Lung microvascular endothelial cell (primary cell): Measurements from ENCODE around the gene OR6J1. TPM values are rescaled to one million over a fixed set of nuclear protein-coding genes. Genes with fewer than 3 reads are reported as not detected.
"Not testable (repeated sequence)": the region's sequence is repeated elsewhere in the genome, so short reads cannot be mapped to it uniquely, and the experiment has no call there.

ENCODE experiments used
- DNase-seq, 2 donors: peaks; one replicate each; pipeline versions ENCODE4 v3.0.0 to v3.0.0-alpha.2; 2010; ENCODE audit warnings: low read depth in 2 of 2
- total RNA-seq: library from RNA; depleted of rRNA; stranded (reverse); fragments of >200 nt; gene quantifications from 2 replicates; pipeline ENCODE4 v1.2.1, GENCODE V29; 2014

The OR6J1 gene
- total RNA-seq, 1 donor from 2014 or later, result not detected

DNA sequence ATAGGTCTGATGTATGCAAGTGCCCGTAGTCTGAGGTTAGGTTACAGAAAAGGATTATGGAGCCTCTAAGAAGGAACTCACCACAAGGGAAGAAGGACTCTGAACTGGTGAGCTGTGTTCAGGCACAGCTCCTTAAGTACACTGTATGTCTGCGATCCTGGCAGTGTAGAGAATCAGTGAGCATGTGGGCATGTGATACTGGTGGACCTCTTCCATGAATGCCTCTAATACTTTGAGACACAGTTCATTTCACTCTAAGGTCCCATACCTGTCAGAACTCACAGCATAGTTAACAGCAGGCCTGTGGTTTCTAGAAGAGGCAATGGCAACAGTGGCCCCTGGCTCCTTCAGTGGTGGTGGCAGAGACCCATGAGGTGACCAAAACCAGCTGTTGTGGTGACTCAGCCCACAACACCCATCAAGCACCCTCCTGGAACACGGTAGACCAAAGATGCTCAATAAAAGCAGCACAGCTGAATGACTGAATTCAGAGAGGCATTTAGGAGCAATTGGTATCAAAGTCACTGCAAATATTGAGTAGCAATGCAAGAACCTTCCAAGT lies 6.9 kb upstream of the OR6J1 start:
- no peak for DNase-seq

DNA sequence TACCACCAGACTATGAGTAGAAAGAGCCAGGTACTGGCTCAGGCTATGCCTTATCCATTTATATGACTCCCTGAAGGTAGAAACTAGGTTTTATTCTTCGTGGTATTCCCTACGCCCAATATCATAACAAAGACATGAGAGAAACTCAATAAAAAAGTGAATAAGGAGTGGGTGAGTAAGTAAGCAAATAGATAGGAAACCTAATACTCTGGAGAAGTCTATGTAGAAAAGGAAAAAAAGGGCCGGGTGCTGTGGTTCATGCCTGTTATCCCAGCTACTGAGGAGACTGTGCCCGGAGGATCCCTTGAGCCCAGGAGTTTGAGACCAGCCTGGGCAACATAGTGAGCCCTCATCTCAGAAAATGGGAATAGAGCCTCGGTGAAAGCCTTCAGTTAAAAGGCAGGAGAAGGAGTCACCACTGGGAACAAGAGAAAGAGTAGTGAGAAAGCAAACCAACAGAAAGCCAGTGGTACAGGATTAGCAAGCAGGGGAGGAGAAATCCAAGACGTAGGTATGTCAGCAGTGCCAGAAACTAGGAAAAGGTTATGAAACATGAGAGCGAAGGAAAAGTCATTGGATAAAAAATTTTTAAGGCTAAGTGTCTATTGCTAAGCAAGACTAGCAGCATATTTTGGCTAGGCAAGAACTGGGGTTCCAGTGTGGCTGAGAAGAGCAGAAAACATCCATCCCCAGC lies 6.0 kb upstream of the OR6J1 start:
- DNase-seq, result no peak

DNA sequence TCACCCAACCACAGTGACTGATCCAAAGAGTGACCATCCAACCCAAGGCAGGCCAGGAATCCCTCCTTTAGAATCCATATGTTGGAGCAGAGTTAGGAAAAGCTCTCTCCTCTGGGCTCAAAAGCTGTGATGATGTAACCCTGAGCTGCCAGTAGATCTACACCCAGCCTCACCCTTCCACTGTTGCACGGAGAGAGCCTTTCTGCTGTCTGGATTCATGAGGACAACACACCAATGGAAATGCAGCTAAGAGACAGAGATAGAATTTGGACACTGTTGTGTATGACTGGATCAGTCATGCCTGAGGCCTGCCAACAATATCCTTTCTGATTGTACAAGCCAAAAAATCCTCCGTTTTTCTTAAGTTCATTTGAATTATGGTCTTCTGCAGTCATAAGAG lies 4.4 kb upstream of the OR6J1 start:
- no peak for DNase-seq

DNA sequence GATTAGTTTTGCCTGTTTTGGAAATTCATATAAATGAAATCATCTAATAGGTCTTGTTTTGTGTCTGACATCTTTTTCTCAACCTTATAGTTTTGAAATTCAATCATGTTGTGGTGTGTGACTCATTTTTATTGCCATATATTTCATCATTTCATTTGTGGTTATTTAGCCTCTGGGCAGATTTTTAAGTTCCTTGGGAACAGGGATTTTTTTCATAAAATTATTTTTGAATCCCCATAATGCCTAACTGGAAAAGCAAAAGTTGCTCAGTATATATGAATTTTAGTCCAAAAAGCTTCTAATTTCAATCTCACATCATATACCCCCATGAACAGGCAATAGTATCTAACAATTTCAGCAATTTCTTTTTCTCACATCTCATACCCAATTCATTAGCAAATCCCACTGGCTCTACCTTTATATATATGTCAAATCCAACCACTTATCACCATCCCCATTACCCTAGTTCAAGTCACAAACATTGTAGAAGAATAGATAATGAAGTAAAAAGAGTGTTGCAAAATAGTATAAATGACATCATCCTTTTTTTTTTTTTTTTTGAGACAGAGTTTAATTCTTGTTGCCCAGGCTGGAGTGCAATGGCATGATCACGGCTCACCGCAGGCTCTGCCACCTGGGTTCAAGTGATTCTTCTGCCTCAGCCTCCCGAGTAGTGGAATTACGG lies 2.6 kb upstream of the OR6J1 start:
- no peak for DNase-seq

DNA sequence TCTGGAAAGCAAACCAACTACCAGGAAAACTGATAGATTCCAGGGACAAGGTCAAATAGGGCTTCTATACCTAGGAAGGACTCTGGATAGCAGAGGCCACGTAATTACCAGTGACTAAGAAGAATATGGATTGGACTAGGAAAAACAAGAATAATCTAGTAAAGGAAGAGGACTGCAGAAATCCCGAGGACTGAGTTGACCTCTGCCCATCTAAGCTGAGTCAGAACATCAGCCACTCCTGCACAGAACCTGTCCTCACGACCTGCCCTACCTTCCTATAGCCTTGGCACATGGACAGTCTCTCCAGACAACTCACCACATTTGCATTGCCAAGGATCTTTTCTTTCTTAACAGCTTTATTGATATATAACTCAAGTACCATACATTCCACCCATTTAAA lies 2.3 kb downstream of the OR6J1 start:
- DNase-seq, result no peak

DNA sequence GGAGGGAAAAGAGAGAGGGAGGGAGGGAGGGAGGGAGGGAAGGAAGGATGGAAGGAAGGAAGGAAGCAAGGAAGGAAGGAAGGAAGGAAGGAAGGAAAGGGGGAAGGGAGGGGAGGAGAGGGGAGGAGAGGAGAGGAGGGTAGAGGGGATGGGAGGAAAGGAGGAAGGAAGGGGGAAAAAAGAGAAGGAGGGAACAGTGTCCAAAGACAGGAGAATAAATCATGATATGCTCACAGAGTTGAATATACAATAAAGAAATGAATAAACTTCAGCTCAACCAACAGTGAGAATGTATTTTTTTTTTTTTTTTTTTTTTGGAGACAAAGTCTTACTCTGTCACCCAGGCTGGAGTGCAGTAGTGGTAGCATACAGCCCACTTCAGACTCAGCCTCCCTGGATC lies 4.0 kb downstream of the OR6J1 start:
- DNase-seq, result no peak

DNA sequence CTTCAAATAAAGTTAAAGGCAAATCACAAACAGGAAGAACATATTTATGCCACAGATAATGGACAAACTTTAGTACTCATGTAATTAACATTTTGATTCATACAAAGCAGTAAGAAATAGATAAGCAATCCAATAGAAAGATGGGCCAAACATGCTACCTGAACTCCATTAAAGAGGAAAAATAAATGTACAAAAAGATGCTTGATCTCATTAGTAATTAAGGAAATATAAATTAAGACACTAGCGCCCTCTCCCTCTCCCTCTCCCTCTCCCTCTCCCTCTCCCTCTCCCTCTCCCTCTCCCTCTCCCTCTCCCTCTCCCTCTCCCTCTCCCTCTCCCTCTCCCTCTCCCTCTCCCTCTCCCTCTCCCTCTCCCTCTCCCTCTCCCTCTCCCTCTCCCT lies 8.2 kb downstream of the OR6J1 start:
- not testable (repeated sequence) for DNase-seq

DNA sequence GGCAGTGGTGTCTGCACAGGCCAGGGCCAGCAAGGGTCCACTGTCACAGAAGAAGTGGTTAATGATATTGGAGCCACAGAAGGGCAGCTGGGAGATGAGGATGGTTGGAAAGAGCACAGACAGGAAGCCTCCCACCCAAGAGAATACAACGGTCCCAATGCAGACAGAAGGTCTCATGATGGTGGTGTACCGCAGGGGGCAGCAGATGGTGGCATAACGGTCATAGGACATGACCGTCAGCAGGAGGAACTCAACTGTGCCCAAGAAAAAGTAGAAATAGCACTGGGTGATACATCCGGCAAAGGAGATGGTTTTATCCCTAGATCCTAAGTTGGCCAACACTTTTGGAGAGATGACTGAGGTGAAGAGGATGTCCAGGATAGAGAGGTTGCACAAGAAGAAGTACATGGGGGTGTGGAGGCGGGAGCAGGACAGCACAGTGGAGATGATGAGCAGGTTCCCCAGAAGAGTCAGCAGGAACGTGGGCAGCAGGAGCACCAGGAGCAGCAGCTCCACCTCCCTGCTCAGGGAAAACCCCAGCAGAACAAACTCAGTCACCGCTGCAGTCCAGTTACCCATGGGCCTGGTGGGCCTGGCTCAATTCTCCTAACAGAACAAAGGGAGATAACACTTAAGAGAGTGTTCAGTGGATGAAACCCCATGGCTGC lies 9.8 kb downstream of the OR6J1 start:
- no peak for DNase-seq

DNA sequence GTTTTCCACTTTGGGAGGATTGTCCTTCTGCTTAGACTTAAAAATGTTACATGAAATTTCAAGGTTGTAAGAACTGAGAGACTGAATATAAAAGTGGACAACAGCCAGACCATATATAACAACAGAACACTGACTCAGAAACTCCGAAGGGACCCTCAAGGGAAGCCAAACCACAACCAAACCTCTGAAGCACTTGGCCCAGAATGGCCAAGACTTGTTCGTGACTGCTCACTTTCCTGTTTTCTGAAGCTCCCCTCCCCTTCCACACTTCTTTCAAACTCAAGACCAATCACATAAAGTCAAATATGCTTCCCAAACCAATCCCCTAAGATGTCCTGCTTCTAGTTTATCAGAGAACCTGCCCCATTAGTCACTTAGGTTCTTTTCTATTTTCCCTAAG lies 13.7 kb downstream of the OR6J1 start:
- peak in 1 of 2 donors; percentile 54 for DNase-seq

DNA sequence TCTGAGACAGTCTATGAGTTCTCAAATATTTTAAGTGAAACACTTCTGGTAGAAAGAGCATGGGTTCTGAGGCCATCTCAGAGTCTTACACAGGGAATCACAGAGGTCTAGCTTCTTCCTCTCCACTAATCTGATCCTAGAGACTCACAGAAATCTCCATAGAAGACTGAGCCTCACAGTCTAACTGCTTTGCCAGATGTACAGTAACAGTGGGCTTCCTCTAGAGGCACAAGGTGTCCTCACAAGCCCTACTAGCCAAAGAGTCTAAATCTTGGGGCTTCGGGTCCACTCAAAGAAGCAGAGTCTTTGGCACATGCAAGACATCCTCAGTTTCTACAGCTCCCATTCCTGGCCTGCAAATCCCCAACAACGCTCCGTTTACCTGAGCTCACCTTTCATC lies 14.1 kb downstream of the OR6J1 start:
- no peak for DNase-seq

DNA sequence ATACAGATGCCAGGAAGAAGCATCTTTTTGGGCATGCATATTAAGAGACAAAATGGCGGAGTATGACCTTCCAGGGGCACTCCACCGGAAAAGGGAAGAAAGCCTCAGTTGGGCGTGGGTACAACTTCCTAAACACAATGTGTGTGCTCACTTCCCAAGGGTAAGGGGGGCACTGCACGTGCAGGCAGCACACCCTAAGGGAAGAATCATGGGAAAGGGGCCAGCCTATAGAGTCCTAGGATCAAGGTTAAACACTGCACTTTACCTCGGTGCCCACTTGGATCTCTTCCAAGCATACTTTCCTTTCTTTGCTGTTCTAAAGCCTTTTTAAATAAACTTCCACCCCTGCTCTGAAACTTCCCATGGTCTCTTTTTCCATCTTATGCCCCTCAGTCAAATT lies 14.8 kb downstream of the OR6J1 start:
- DNase-seq, result no peak

DNA sequence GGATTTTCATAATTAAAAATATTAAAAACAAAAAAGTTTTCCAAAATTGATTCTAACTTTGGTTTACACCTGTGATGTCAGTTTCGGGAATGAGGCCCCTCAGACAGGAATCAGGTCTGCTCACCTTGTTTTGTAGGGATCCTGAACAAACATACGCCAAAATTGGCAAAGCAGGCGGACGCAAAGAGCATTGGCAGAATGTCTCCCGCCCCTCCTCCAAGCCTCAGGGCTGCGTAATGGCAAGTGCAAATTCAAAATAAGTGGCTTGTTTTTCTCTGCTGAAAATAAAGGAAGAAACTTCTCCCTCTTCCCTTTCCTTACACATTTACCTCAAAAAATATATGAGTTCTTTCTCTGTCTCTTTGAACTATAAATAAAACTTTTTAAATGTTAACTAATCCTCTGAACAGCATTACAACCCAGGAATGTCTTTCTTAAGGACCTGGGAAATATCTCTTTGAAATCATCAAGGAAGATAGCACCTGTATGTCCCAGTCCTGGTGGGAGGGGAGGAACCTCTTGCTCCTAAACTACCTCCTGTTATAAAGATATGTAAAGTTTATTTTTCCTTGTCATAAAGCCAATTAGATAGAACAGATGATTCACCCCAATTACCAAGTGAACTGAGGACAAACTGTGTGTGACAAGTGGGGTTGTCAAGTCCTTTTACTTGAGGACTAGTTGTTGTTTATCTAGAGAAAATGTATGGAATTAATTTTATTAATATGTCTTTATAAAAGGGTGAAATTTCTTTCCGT lies 16.5 kb downstream of the OR6J1 start:
- no peak for DNase-seq

DNA sequence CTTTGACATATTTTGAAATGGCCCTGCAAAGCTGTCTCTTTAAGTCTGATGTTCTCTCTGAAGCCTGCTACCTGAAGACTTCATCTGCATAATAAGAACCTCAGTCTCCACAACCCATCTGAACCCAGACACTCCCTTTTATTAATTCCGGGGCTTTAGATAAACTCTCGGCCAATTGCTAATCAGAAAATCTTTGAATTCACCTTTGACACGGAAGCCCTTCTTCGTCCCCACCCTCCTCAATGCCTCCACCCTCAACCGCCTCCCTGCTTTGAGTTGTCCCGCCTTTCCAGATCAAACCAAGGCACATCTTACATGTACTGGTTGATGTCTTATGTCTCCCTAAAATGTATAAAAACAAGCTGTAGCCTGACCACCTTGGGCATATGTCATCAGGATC lies 17.6 kb downstream of the OR6J1 start:
- DNase-seq, result no peak

DNA sequence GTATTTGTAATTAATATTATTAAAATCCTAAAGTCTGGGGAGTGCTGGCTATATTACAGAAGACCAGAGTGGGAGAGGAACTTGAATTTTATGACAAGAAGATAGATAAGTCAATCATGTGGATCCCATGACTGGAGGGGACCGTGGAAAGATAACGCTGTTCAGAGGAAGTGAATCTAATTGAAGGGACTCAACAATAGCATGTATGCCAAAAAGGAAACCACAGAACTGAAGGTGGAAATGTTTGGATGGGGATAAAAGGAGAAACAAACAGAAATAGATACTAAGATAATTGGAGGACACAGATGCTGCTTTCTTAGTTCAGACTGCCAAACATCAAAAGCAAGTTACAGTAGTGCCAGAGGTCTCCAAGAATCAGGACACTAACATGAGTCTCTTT lies 21.1 kb downstream of the OR6J1 start:
- peak; percentile 54 to 63 for DNase-seq

DNA sequence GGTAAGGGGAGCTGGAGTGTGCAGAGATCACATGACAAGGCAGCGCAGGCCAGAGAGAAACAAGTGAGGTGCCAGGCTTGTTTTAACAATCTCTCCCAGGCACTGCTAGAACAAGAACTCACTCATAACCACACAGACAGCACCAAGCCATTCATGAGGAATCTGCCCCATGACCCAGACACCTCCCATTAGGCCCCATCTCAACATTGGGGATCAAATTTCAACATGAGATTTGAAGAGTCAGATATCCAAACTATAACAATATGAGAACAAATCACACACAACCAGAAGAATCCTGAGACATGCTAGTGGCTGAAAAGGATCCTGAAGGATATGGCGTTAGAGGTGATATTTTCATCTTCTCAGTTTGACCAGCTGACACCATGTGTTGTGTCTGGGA lies 21.9 kb downstream of the OR6J1 start:
- DNase-seq, result no peak

DNA sequence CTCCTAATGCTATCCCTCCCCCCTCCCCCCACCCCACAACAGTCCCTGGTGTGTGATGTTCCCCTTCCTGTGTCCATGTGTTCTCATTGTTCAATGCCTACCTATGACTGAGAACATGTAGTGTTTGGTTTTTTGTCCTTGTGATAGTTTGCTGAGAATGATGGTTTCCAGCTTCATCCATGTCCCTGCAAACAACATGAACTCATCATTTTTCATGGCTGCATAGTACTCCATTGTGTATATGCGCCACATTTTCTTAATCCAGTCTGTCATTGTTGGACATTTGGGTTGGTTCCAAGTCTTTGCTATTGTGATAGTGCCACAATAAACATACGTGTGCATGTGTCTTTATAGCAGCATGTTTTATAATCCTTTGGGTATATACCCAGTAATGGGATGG lies 28.4 kb downstream of the OR6J1 start:
- DNase-seq, result not testable (repeated sequence)

DNA sequence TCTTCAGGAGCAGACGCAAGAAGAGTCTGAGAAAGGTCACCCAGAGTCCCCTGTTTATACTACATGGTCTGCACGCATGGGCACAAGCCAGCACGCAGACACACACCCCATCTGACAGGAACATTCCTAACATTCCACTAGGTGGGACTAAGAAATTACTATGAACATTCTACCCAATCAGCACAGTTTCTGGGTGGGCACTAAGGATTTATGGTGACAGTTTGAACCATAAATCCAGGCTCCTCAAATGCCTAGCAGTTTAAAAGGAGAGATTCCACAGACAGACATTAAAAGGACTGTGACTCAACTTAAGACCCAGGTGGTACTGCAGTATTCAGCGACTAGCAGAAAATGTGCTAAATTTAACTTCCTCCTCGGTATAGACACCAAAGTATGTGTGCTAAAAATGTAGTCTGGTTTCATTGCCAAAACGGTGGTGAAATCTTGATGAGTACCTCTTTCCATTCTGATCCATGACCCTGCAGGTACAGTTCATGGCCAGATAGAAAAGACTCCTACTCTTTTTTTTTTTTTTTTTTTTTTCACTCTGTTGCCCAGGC lies 29.8 kb downstream of the OR6J1 start:
- DNase-seq, result peak; percentile 90 to 96

DNA sequence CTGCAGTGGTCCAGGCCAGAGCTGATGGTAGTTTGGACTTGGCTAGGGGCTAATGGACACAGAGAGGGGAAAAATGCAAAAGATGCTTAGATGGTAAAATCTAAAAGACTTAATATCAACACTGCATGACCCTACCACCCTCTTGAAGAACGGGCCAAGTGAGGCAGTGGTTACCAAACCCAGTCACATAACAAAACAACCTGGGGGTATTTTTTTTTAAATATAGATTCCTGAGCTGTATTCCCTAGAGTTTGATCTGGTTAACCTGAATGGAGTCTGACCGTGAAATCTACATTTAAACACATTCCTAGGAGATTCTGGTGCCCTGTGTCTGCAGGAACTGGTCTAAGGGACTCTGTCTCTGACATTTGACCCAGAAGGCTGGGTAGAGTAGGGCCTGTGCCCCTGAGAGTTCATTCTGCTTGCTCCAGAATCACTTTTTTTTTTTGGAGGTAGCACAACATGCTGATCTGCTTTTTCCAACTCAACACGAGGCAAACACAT lies 30.4 kb downstream of the OR6J1 start:
- DNase-seq, result no peak

DNA sequence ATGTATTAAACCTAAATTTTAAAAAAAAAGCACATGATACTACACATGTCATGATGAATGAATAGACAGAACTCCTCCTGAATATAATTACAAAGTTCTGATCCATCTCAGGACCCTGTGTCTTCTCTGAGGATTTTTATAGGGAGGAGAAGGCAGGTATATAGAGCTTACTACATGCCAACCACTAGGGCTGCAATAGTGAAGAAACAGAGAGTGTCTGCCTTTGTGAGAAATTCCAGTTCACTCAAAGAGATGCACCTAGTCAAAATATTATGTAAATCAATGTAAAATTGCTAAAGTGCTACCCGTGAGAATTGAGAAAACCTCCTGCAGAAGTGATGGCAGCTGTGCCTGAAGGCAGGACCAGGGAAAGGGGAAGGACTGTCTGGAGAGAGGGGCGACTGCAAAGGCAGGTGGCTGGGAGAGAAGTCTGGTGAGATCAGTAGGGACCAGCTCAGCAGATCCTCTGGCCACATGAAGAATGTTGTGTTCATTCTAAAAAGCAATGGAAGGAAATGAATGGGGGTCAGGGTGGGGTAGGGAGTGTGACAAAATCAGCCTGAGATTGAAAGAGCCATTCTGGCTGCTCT lies 31.0 kb downstream of the OR6J1 start:
- DNase-seq, result peak in 1 of 2 donors; percentile 17

DNA sequence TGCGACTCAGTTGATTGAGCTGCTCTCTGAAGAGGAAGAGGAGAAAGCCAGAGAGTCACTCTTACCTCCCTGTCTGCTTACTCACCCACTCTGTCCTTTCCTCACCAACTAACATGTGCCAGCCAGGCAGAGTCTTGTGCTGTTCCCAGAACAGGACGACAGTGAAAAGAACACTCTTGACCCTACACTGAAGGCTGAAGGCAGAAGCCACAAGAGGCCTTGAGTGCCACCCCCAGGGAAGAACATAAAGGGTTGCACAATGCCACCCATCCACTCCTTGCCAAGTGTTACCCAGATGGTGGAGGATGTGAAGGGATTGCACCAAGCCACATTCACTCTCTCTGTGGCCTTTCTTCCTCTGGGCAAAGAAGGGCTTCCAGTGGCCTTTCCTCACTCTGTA lies 33.2 kb downstream of the OR6J1 start:
- no peak for DNase-seq

DNA sequence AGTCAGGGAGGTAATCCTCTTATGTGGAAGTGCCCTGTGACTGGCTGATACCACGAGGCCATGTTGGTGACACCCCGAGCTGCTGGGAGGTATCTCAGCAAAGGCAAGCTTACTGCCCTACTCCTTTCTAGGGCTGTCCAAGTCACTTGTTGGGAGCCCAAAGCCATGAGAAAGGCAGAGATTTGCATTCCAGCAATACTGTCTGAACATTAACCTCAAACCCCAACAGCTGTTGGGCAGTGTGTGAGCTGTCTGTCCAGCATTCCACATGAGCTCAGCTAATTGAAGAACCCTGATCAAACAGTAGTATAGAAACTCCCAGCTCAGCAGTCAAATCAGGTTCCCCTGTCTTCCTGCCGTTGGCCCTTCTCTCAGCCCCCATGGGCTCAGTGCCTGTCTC lies 36.9 kb downstream of the OR6J1 start:
- DNase-seq, result no peak
